Testis (tissue), 2 donors: ENCODE data around the gene RAB40B.

ENCODE experiments used
- CTCF ChIP-seq, 3 experiments: fragments of 450-650 bp in 2 of 3; fragments of 200-600 bp in 1 of 3; sonication (generic) in 1 of 3; IDR thresholded peaks; one replicate each; pipeline ENCODE4 v1.5.1; 2016 to 2019; ENCODE audit warnings: antibody characterized with exemption in 3 of 3, mild to moderate bottlenecking in 2 of 3, moderate library complexity in 1 of 3
- POLR2A ChIP-seq: fragments of 450-650 bp; IDR thresholded peaks from one replicate; pipeline ENCODE4 v1.6.1; 2017; ENCODE audit warnings: antibody characterized with exemption, mild to moderate bottlenecking, moderate library complexity

- TF ChIP-seq CTCF (IDR thresholded peaks at IDR 0.05): no peak
- TF ChIP-seq POLR2A: no peak
These were observed 40.6 kb downstream of the RAB40B start for GRCh38 chr17:82657926-82658325.
